MCF 10A (cell line): ENCODE data around the gene MPEG1. TPM values are rescaled to one million over a fixed set of nuclear protein-coding genes. Genes with fewer than 3 reads are reported as not detected.

Experiments
- BruUV-seq: library from RNA; stranded (reverse); fragments of 400-500 nt; replicated peaks from 2 replicates; lab custom pipeline; 2021; lab: Mats Ljungman, UMichigan
- CTCF ChIA-PET: fragments of 300-600 bp; sonication (Branson Sonifier 250); formaldehyde crosslinking; extraction: SDS; loops from one replicate; lab custom pipeline; 2021; ENCODE audit warnings: antibody characterized with exemption, inconsistent platforms; lab: Yijun Ruan, JAX
- POLR2A ChIA-PET: fragments of 300-600, 350-650 bp; sonication (Branson Sonifier 250); formaldehyde crosslinking; extraction: SDS; loops from one replicate; lab custom pipeline; 2020; ENCODE audit warnings: antibody characterized with exemption, inconsistent platforms; lab: Yijun Ruan, JAX
- DNase-seq: peaks from one replicate; pipeline ENCODE4 v3.0.0-alpha.2; 2018; ENCODE audit not compliant: unreplicated experiment
- H3K27ac Mint-ChIP-seq: one replicate; pipeline ENCODE4 v1.8.0; 2022; ENCODE audit warnings: mild to moderate bottlenecking, low read depth, mixed read lengths; ENCODE audit not compliant: unreplicated experiment
- H3K27me3 Mint-ChIP-seq: one replicate; pipeline ENCODE4 v1.8.0; 2022; ENCODE audit warnings: mixed read lengths; ENCODE audit not compliant: insufficient read depth, unreplicated experiment
- H3K36me3 Mint-ChIP-seq: one replicate; pipeline ENCODE4 v1.8.0; 2022; ENCODE audit warnings: mild to moderate bottlenecking, moderate library complexity, mixed read lengths; ENCODE audit not compliant: insufficient read depth, unreplicated experiment
- H3K4me1 Mint-ChIP-seq: one replicate; pipeline ENCODE4 v1.8.0; 2022; ENCODE audit warnings: mixed read lengths; ENCODE audit not compliant: insufficient read depth, unreplicated experiment
- H3K4me3 Mint-ChIP-seq: one replicate; pipeline ENCODE4 v1.8.0; 2022; ENCODE audit warnings: mild to moderate bottlenecking, moderate library complexity, mixed read lengths; ENCODE audit not compliant: unreplicated experiment
- H3K9me3 Mint-ChIP-seq: one replicate; pipeline ENCODE4 v1.8.0; 2022; ENCODE audit warnings: mixed read lengths; ENCODE audit not compliant: unreplicated experiment
- intact Hi-C: fragments of 100-400 bp; cut with micrococcal nuclease; formaldehyde crosslinking; loops from 2 replicates; pipeline ENCODE4 v1.14.1; 2022
- total RNA-seq: library from RNA; stranded (reverse); gene quantifications from 2 replicates; pipeline ENCODE4 v1.2.3, GENCODE V29; 2022
- TF ChIP-seq, protein P1 (sequence below): fragments of 200-600 bp; IDR thresholded peaks from one replicate; pipeline ENCODE4 v1.8.0; 2022; ENCODE audit warnings: antibody characterized with exemption, mild to moderate bottlenecking; ENCODE audit not compliant: unreplicated experiment

The MPEG1 gene
- total RNA-seq, 1 experiment from 2014 or later, result not detected

DNA sequence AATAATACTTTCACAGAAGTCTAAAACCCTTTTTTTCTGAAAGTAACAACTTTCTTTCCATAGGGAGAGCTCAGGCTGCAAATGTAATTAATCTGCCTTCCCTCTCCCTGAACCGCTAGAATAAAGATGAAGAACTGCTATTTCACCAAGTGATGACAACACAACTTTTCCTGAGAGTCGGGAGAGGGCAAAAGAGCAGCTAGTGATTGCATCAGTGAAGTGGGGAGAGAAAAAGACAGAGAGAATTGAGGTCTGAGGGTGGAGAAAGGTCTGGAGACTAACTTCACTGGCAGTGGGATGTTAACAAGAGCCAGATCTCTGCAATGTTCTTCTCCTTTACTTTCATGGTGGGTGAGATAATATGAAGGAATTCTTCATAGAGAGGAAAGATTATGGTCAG lies 10.9 kb upstream of the MPEG1 start:
- POLR2A ChIA-PET, result interaction anchor here (0.6 kb wide), 1 partner anchor 206 kb away, joined by 3 read pairs; no protein-coding TSS in a partner anchor
- H3K27me3 Mint-ChIP-seq, result no peaks in the 10 kb centered on the region
- CTCF ChIA-PET, result interaction anchor here (0.7 to 3.1 kb wide), 8 partner anchors 9 to 207 kb away, joined by 3 to 11 read pairs (median 4); partner anchors contain the start of gene DTX4

DNA sequence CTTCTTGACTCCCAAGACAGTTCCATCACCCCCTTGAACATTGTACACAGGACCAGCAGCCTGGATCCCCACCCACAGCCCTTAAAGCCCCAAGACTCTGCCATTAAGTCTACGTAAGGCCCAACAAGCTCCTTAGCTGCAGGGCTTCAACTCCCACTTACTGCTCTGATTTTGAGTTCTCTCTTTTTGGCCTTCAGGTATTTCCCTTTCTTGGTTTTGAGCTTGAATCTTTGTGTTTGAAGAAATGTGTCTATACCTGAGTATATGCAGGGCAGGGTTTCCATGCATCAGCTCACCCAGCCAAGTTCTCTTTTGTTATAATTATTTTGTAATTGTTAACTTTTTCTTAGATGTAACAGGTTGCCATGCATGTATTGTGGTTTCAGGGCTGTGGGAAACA lies 10.4 kb upstream of the MPEG1 start:
- Mint-ChIP-seq H3K4me3 (no peak overlapping the region), H3K4me1 (peaks cover 17% of the 10 kb centered on the region), H3K27me3 (peaks cover 4% of the 10 kb centered on the region), H3K27ac (no peak overlapping the region), H3K9me3 (no peaks in the 10 kb centered on the region), H3K36me3 (no peaks in the 10 kb centered on the region)
- TF ChIP-seq, protein P1, sequence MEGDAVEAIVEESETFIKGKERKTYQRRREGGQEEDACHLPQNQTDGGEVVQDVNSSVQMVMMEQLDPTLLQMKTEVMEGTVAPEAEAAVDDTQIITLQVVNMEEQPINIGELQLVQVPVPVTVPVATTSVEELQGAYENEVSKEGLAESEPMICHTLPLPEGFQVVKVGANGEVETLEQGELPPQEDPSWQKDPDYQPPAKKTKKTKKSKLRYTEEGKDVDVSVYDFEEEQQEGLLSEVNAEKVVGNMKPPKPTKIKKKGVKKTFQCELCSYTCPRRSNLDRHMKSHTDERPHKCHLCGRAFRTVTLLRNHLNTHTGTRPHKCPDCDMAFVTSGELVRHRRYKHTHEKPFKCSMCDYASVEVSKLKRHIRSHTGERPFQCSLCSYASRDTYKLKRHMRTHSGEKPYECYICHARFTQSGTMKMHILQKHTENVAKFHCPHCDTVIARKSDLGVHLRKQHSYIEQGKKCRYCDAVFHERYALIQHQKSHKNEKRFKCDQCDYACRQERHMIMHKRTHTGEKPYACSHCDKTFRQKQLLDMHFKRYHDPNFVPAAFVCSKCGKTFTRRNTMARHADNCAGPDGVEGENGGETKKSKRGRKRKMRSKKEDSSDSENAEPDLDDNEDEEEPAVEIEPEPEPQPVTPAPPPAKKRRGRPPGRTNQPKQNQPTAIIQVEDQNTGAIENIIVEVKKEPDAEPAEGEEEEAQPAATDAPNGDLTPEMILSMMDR, result no peak
- no TSS peak for BruUV-seq
- POLR2A ChIA-PET, result interaction anchor here (0.6 to 0.9 kb wide), 3 partner anchors 50 to 228 kb away, joined by 3 read pairs; no protein-coding TSS in a partner anchor
- DNase-seq, result no peak
- CTCF ChIA-PET, result interaction anchor here (0.7 to 3.1 kb wide), 11 partner anchors 10 to 1342 kb away, joined by 3 to 11 read pairs (median 4); partner anchors contain the start of gene DTX4
- intact Hi-C loops, result no loop called here

More for the DNA sequence above, 10.9 kb upstream of the MPEG1 start:
- H3K4me3 Mint-ChIP-seq, result no peak overlapping the region
- no peak overlapping the region for H3K27ac Mint-ChIP-seq
- DNase-seq, result no peak
- no peaks in the 10 kb centered on the region for H3K36me3 Mint-ChIP-seq
- BruUV-seq, result no TSS peak
- H3K9me3 Mint-ChIP-seq, result no peaks in the 10 kb centered on the region
- H3K4me1 Mint-ChIP-seq, result peaks cover 17% of the 10 kb centered on the region
- intact Hi-C loops, result no loop called here
- TF ChIP-seq, protein P1, result no peak

DNA sequence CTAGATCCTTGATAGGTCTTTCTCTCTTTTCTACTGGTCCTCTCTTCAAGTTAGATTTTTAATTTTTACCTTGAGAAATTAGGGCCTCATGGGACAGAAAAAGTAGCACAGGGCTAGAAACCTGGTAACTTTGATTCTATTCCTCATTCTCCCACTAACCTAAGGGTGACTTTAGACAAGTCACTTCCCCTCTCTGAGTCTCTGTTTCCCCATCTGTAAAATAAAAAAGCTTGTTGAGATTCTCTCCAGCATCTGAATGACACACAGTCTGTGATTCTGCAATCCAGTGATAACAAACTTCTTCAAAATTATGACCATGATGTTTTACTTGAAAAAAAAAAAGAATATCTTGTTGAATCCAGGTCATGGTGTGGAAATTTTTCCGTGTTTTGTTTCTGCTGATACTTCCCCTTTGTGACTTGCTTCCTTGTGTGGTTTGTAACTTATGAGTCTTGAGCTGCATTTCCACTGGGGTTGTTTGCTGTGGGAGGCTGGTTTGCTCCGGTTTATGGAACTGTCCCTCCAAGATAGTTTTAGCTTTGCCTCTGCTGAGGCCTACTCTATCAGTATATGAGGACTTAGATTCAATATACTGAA lies 9.8 kb upstream of the MPEG1 start:
- Mint-ChIP-seq H3K27ac (no peak overlapping the region), H3K27me3 (peaks cover 10% of the 10 kb centered on the region), H3K9me3 (no peaks in the 10 kb centered on the region), H3K36me3 (no peaks in the 10 kb centered on the region), H3K4me1 (peaks cover 17% of the 10 kb centered on the region), H3K4me3 (no peak overlapping the region)
- POLR2A ChIA-PET, result interaction anchor here (0.7 to 0.9 kb wide), 3 partner anchors 13 to 228 kb away, joined by 3 to 4 read pairs (median 3); no protein-coding TSS in a partner anchor
- TF ChIP-seq, protein P1, result no peak
- BruUV-seq, result no TSS peak
- no peak for DNase-seq
- CTCF ChIA-PET, result interaction anchor here (0.7 to 3.1 kb wide), 10 partner anchors 11 to 1342 kb away, joined by 3 to 11 read pairs (median 4); partner anchors contain the start of gene DTX4
- intact Hi-C loops, result no loop called here

DNA sequence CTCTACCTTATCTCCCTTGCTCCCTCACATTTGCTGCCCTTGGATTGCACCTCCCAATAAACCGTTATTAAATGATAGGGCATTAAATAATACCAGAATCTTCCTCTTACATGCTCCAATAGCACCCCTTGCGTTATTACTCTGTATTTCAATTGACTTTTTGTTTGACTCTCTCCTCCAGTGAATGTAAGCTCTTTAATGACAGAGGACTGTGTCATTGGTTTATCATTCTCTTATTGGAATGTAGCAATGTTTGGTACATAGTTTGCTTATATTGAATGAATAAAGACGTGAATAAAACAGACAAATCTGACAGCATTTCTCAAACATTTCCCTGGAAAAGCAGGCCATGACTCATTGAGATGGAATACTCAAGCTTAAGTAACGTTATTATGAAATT lies 8.7 kb upstream of the MPEG1 start:
- intact Hi-C loops, result no loop called here
- no TSS peak for BruUV-seq
- ChIA-PET CTCF (interaction anchor here (1.0 to 3.1 kb wide), 7 partner anchors 12 to 63 kb away, joined by 3 to 11 read pairs (median 4); partner anchors contain the start of gene DTX4), POLR2A (interaction anchor here (0.6 to 0.9 kb wide), 2 partner anchors 15 to 28 kb away, joined by 3 to 4 read pairs; no protein-coding TSS in a partner anchor)
- Mint-ChIP-seq H3K4me1 (peaks cover 28% of the 10 kb centered on the region), H3K27ac (no peak overlapping the region), H3K36me3 (no peaks in the 10 kb centered on the region), H3K4me3 (no peak overlapping the region), H3K27me3 (peaks cover 15% of the 10 kb centered on the region), H3K9me3 (no peaks in the 10 kb centered on the region)
- TF ChIP-seq, protein P1, result no peak
- DNase-seq, result peak; percentile 68
